Pulmonary artery endothelial cell (primary cell): Measurements from ENCODE around the gene NEGR1. TPM values are rescaled to one million over a fixed set of nuclear protein-coding genes. Genes with fewer than 3 reads are reported as not detected.

Experiments used
- DNase-seq: peaks from one replicate; pipeline ENCODE4 v3.0.0-alpha.2; 2011; ENCODE audit warnings: low read depth, low spot score
- total RNA-seq: library from RNA; depleted of rRNA; stranded (reverse); fragments of >200 nt; gene quantifications from 2 replicates; pipeline ENCODE4 v1.2.3, GENCODE V29; 2014

NEGR1 gene
- total RNA-seq, 1 donor from 2014 or later: 13.3 TPM

GRCh38 chr1:71641903-71642302 is 640.4 kb downstream of the NEGR1 start:
- no peak for DNase-seq

GRCh38 chr1:71640998-71641397 is 641.3 kb downstream of the NEGR1 start:
- no peak for DNase-seq

GRCh38 chr1:71640116-71640515 is 642.2 kb downstream of the NEGR1 start:
- DNase-seq: no peak

GRCh38 chr1:71638081-71638766 is 644.1 kb downstream of the NEGR1 start:
- no peak for DNase-seq

GRCh38 chr1:71635568-71635967 is 646.8 kb downstream of the NEGR1 start:
- no peak for DNase-seq

GRCh38 chr1:71634159-71634558 is 648.2 kb downstream of the NEGR1 start:
- DNase-seq: no peak

- DNase-seq: no peak
These were observed 652.3 kb downstream of the NEGR1 start for GRCh38 chr1:71630073-71630472.

- no peak for DNase-seq
These were observed 657.3 kb downstream of the NEGR1 start for GRCh38 chr1:71625004-71625403.

- DNase-seq: no peak
These were observed 658.5 kb downstream of the NEGR1 start for GRCh38 chr1:71623888-71624287.

GRCh38 chr1:71621785-71622184 is 660.6 kb downstream of the NEGR1 start:
- DNase-seq: no peak

GRCh38 chr1:71618766-71619530 is 663.4 kb downstream of the NEGR1 start:
- no peak for DNase-seq

GRCh38 chr1:71618191-71618590 is 664.1 kb downstream of the NEGR1 start:
- no peak for DNase-seq

GRCh38 chr1:71610476-71610875 is 671.9 kb downstream of the NEGR1 start:
- DNase-seq: no peak

- DNase-seq: no peak
These were observed 679.1 kb downstream of the NEGR1 start for GRCh38 chr1:71603044-71603776.

GRCh38 chr1:71600023-71600422 is 682.3 kb downstream of the NEGR1 start:
- no peak for DNase-seq

- DNase-seq: no peak
These were observed 683.0 kb downstream of the NEGR1 start for GRCh38 chr1:71599306-71599705.

GRCh38 chr1:71593523-71593922 is 688.8 kb downstream of the NEGR1 start:
- DNase-seq: no peak

GRCh38 chr1:71592646-71593274 is 689.6 kb downstream of the NEGR1 start:
- no peak for DNase-seq

GRCh38 chr1:71589005-71589404 is 693.3 kb downstream of the NEGR1 start:
- DNase-seq: no peak

- DNase-seq: no peak
These were observed 694.4 kb downstream of the NEGR1 start for GRCh38 chr1:71587961-71588360.

GRCh38 chr1:71586030-71586429 is 696.3 kb downstream of the NEGR1 start:
- DNase-seq: no peak

- no peak for DNase-seq
These were observed 698.6 kb downstream of the NEGR1 start for GRCh38 chr1:71583756-71584155.
